Tongue (tissue), 2 donors: Measurements from ENCODE around the gene EPHB1. TPM values are rescaled to one million over a fixed set of nuclear protein-coding genes. Genes with fewer than 3 reads are reported as not detected.

Experiments
- DNase-seq: peaks from one replicate; pipeline ENCODE4 v3.0.0-alpha.2; 2015
- total RNA-seq: library from RNA; depleted of rRNA; stranded (reverse); fragments of >200 nt; gene quantifications from one replicate; pipeline ENCODE4 v1.2.3, GENCODE V29; 2014

Gene EPHB1
- total RNA-seq, 1 donor from 2014 or later, result 13.3 TPM

- no peak for DNase-seq
Measured at GRCh38 chr3:134852132-134852531, 57.1 kb downstream of the EPHB1 start.

GRCh38 chr3:134852893-134853351 is 57.9 kb downstream of the EPHB1 start:
- no peak for DNase-seq

GRCh38 chr3:134854254-134854653 is 59.2 kb downstream of the EPHB1 start:
- DNase-seq, result peak; percentile 3

GRCh38 chr3:134857356-134857755 is 62.3 kb downstream of the EPHB1 start:
- DNase-seq, result no peak

- DNase-seq, result no peak
Measured at GRCh38 chr3:134857776-134858362, 62.8 kb downstream of the EPHB1 start.

- DNase-seq, result no peak
Measured at GRCh38 chr3:134858441-134859035, 63.5 kb downstream of the EPHB1 start.

- no peak for DNase-seq
Measured at GRCh38 chr3:134859341-134859740, 64.3 kb downstream of the EPHB1 start.

- DNase-seq, result no peak
Measured at GRCh38 chr3:134860141-134860540, 65.1 kb downstream of the EPHB1 start.

- DNase-seq, result no peak
Measured at GRCh38 chr3:134863915-134864314, 68.9 kb downstream of the EPHB1 start.

GRCh38 chr3:134864636-134865035 is 69.6 kb downstream of the EPHB1 start:
- no peak for DNase-seq

GRCh38 chr3:134867277-134867676 is 72.2 kb downstream of the EPHB1 start:
- no peak for DNase-seq

- DNase-seq, result no peak
Measured at GRCh38 chr3:134869153-134869726, 74.2 kb downstream of the EPHB1 start.

- DNase-seq, result no peak
Measured at GRCh38 chr3:134871818-134872217, 76.8 kb downstream of the EPHB1 start.

GRCh38 chr3:134872440-134873388 is 77.7 kb downstream of the EPHB1 start:
- no peak for DNase-seq

- no peak for DNase-seq
Measured at GRCh38 chr3:134873789-134874188, 78.7 kb downstream of the EPHB1 start.

- peak; percentile 35 for DNase-seq
Measured at GRCh38 chr3:134874737-134875413, 79.8 kb downstream of the EPHB1 start.

- DNase-seq, result no peak
Measured at GRCh38 chr3:134876836-134877235, 81.8 kb downstream of the EPHB1 start.

- DNase-seq, result no peak
Measured at GRCh38 chr3:134877788-134878187, 82.7 kb downstream of the EPHB1 start.

- DNase-seq, result peak; percentile 36
Measured at GRCh38 chr3:134879990-134880389, 84.9 kb downstream of the EPHB1 start.

GRCh38 chr3:134880431-134880830 is 85.4 kb downstream of the EPHB1 start:
- DNase-seq, result no peak

- DNase-seq, result no peak
Measured at GRCh38 chr3:134881305-134881704, 86.2 kb downstream of the EPHB1 start.
